Measurements from ENCODE around the gene LRMDA.
"Not testable (repeated sequence)": the region's sequence is repeated elsewhere in the genome, so short reads cannot be mapped to it uniquely, and the experiment has no call there.

The LRMDA gene

DNA sequence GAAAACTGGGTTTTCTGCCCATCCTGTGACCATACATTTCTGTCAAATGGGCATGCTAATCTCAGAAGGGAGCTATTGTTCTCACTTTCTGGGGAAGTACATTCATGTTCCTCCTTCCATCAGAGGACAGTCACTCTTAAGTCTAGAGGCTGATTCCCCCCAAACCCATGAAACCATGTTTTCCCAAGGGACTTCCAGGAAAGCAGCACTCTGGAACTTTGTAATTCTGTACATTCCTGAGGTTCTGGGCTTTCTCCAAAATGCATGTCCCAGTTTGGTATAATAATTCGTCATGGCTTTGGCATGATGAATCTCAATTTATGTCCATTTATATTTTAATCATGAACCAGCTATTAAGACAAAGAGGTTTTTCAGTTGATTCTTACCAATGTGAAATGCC lies 688.1 kb downstream of the LRMDA start:
- peak; percentile 81 to 84 for DNase-seq (ENCODE audit: low read depth in 2 of 2)

DNA sequence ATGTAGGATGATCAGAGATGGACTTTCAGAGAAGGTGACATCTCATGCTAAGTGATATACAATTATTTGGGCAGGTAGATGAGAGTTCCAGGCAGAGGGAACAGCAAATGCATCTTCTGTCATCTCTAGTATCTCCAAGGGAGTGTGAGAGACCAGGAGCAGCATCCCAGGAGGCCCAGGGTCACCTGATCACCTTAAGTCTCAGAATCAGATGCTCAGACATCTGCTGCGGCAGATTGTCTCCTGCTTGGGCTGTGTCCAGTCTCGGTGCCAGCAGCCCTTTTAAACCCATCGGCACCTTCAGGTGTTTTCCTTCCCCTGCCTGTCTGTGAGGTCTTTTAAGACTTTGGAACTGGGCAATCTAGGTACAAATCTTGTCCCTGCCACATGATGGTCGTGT lies 690.6 kb downstream of the LRMDA start:
- DNase-seq (ENCODE audit: low read depth in 2 of 2): no peak

DNA sequence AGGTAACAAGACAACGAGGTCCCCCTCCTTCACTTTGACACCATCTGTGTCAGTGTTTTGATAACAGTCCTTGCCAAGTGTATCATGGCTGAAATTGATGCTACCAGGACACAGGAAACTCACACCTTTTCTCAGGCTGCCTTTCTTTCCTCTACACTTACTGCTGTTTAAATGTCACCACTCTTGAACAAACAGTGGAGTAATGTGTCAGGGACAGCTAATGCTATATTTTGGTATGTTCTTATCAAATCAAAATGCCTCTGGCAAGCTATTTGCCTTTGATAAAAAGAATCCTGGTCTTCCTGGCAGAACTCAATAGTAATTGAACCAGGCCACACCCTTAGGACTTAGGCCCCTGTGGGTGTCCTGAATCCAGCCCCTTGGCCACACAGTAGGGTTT lies 692.9 kb downstream of the LRMDA start:
- no peak for DNase-seq (ENCODE audit: low read depth in 2 of 2)

DNA sequence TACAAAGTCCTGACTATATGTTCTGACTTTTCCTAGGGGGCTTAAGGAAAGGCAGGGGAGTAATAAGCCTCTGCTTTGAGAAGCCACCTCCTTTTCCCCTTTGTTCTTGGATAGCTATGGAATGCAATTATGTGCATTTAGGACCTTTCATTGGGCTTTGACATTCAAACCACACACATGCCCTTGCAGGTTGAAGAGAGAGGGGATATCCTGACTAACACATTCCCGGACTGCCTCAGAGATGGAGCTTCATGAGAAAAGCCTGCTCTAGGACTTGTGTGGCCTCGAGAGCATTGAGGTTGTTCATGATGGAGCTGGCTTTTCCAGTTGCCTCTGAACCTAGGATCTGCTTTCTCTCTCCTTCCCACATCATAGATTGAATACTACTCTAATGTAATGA lies 694.5 kb downstream of the LRMDA start:
- DNase-seq (ENCODE audit: low read depth in 2 of 2): no peak

DNA sequence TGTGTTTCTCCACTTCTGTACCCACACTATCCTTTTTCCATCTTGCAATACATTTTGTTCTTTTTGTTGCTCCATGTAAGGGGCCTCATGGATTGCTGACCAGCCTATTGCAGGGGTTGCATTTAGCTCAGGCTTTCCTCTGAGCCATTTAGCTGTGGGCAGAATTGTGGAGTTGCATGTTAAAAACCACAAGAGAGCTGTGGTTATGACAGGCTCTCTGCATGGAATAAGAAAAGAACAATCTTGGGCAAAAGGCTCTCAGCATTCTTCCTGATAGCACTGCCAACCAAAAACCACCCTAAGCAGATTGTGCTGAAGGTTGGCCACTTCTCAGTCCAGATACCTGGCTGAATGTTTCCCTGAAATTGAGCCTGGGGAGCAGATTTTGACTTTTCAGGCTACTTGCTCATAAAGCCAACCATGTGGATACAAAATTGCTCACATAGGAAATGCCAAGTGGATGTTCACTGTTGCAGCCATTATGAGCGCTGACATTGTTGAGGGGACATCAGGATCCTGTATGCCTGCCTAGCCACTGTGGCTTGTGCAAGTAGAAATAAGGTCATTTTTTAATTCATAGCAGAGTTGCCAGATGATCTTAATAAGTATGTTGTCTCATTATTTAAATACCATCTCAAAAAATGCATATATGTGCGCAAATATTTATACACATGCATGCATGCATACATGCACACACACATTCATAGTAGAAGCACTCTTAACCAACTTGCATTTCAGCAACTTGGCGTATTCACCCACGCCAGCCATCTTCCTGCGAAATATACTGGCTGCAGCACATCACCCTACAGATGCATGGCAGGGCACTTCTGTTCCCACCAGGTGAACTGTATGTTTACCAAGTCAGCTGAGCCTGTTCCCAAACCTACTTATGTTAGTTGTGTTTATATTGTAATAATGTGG lies 695.4 kb downstream of the LRMDA start:
- DNase-seq (ENCODE audit: low read depth in 2 of 2): no peak

DNA sequence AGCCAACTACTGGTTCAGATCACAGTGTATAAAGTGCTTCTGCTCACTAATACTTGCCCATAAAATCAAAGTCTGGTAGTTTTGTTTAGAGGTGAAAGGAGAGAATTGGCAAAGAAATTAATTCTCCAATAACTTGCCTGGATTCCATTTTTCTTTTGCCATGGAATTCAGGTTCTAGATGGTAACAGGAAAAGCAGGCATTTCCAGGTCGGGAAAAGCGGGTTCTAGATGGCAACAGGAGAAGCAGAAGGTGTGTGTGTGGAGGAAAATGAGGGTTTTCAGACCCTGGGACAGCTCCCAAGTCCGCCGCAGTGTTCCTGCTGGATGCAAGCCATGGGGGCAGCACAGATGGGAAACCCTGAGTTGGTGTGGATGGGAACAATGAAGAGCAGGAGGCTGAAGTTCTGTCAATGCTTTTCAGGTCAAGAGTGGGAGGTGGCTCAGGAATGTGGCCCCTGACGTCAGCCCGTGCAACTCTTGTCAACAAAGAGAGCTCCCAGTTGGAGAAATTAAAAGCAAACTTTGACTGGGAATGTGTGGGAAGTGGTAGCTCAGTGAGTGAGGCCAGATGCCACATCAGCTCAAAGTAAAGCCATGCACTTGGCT lies 696.7 kb downstream of the LRMDA start:
- DNase-seq (ENCODE audit: low read depth in 2 of 2): no peak

DNA sequence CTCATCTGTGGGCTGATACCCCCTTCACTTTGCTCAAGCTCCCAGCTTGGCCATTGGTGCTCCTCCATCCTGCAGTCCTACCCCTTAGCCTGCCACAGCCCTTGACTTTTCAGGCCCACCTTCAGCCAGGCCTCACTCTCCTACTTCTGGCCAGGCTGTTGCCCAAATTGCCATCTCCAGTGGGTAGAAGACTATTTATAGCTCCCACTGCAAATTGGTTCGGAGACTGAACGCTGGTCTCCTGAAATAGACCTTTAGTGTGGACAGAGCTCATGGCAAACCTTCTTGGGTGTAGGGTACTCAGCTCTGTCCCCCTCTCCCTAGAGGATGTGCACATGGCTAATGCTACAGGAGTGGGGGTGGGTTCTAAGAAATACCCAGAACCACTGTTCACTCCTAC lies 697.8 kb downstream of the LRMDA start:
- DNase-seq (ENCODE audit: low read depth in 2 of 2): no peak

DNA sequence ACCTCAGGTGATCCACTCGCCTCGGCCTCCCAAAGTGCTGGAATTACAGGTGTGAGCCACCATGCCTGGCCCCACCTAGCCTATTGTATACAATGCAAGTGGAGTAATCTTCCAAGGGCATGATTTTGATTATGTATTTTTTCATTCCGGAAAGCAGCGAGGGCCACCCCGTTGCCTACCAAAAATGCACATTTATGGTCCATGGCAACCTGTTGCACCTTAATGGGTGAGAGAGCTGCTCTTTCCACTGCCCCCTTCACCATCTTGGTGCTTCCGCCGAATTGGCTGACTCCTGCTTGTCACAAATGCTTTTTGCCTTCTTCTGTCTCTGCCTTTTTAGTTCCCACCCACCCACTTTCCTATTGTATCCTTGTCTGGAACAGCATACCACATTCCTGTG lies 699.5 kb downstream of the LRMDA start:
- no peak for DNase-seq (ENCODE audit: low read depth in 2 of 2)

DNA sequence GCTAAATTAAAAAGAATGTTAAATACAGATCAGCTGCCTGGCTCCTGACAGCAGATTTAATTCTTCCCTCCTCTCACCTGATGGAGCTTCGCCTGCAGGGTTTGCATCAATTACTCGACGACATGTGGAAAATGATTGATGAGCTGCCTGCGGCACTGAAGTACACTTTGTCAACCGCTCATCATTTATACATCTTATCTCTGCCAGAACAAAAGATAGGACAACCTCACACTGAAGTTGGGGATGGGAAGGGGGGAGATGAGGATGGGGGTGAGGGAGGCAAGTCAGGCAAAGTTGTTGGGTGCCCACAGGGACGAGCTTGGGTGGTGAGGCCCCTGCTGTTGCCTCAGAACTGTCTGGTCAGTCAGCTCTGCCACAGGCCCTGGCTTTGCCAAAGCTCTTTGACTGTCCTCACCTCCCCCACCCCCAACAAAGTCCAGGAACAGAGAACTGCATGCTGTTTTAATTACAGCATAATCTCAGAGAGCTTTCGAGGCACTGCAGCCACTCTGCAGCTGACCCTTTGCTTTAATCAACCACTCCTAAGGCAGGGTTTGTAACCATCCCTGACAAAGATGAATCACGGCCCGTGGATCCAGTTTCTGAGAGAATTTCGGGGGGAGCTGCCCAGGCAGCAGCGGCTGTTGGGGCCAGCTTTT lies 702.3 kb downstream of the LRMDA start:
- no peak for DNase-seq (ENCODE audit: low read depth in 2 of 2)

DNA sequence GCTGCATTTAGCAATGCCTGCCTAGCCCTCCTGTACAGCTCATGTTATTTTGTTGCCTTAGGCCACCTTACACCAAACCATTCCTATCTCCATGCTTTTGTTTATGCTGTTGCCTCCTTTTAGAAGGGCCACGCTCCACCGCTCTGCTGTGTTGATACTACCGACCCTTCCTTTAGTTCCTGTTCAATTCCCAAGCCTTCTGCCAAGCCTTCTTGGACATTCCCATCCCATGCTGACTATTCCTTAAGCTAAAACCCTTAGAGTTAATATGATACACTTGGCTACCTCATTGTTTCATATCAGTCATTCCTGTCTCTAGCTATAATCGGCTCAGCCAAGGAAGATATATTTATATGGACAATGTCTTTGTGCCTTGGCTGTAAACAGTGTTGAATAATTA lies 705.5 kb downstream of the LRMDA start:
- DNase-seq (ENCODE audit: low read depth in 2 of 2): no peak

DNA sequence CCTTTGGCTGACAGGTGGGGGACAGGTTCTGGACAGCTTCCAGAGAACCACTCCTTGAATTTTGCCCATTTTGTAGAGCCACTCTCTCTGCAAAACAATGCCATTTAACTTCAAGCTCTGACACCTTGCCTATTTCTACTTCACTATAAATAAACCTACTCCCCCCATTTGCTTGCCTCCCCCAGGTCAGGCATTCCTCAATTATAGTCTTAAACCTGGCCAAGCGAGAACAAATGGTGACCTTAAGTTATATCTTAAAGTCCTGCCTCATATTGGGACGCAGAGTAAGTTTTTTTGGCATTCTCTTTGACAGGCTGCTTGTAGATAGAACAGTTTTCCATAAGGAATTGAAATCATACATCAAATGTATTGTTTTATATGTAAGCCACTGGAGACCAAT lies 706.9 kb downstream of the LRMDA start:
- DNase-seq (ENCODE audit: low read depth in 2 of 2): no peak

DNA sequence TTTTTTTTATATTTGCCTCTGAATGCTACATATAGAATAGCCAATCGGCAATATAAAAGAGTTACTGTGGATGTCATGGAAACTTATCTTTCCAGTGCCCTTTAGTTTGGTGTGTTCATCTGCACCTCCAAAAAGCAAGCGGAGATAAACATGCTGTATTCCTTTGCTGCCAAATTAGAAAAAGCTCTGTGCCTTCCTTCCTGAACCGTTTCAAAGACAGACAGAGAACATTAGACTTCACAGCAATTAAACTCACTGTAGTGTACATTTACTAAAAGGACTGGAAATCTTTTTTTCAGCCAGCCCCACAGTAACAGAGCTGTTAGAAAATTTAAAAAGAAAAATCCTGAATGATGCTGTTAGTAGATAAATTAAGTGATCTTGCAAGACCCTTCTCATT lies 707.5 kb downstream of the LRMDA start:
- no peak for DNase-seq (ENCODE audit: low read depth in 2 of 2)

DNA sequence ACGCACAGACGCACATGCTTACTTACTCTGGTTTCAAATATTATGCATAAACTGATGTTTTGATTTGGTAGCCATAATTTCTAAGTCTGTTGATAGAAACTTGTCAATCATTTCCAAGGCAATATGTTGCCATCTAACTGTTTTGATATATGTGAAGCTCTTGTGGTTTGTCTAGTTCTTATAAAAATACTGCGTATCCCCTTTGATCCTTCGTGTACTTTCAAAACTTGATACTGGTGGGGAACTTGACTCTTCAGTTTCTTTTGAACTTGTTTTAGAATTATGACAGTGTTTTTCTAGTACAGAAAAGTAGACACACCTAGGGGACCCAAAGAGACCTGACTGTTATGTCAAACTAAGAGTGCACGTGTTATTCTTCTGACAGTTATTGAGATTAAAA lies 708.0 kb downstream of the LRMDA start:
- no peak for DNase-seq (ENCODE audit: low read depth in 2 of 2)

DNA sequence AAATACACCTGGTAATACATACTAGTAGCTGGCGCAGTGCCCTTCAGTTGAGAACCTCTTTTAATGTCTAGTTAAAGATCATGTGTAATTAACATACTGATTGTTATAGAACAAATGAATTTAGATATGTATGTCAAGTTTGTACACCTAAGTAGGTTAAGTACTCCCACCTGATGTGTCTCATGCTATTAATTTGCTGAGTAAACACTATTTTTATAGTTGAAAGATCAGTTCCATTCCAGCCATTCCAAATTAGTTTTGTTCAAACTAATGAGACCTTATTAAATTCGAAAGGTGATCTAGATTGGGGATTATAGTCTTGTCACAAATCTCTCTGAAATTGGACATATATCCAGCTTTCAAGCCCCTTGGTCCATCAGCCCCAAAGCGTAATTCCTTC lies 710.0 kb downstream of the LRMDA start:
- no peak for DNase-seq (ENCODE audit: low read depth in 2 of 2)

DNA sequence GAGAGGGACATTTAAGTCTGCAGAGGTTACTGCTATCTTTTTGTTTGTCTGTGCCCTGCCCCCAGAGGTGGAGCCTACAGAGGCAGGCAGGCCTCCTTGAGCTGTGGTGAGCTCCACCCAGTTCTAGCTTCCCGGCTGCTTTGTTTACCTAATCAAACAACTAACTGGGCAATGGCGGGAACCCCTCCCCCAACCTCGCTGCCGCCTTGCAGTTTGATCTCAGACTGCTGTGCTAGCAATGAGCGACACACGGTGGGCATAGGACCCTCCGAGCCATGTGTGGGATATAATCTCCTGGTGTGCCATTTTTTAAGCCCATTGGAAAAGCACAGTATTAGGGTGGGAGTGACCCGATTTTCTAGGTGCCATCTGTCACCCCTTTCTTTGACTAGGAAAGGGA lies 716.8 kb downstream of the LRMDA start:
- not testable (repeated sequence) for DNase-seq (ENCODE audit: low read depth in 2 of 2)

DNA sequence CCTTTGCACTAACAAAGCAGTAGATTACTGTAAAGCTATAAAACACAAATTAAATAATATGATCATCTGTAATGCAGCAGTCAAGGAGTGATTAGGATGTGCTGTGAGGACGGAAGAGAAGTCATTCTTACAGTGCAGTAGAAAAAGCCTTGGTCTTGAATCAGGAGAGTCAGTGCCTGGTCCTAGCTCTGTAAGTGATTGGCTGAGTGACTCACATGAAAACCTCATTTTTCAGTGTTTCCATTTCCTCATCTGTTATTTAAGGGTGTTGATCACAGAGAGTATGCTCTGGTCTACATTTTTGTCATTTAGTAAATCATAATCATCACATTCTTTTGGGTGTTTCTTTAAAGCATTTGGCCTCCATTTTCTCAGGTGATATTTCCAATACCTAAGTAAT lies 717.8 kb downstream of the LRMDA start:
- no peak for DNase-seq (ENCODE audit: low read depth in 2 of 2)

DNA sequence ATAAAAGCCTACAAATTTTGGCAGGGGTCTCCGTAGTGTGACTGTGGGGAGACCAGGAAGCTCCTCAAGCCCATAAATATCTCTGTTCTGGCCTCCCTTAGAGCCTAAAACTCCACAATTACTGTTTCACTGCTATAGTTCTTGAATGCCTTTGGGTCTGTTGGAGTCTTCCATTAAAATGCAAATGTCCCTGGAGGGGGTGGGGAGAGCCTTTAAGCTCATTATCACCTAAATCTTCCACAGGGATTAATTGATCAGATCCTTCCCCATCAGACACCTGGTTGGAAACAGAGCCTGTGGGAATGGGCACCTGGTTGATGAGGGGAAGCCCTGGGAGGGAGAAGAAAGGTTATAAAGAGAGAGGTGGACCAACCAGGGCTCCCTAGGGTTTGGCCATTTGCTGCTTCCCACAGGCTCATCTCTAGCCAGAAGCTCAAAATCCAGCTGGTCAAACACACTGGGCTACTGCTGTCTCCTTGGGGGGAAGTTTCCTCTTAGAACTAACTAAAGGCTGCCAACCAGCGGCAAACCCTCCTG lies 718.2 kb downstream of the LRMDA start:
- no peak for DNase-seq (ENCODE audit: low read depth in 2 of 2)

DNA sequence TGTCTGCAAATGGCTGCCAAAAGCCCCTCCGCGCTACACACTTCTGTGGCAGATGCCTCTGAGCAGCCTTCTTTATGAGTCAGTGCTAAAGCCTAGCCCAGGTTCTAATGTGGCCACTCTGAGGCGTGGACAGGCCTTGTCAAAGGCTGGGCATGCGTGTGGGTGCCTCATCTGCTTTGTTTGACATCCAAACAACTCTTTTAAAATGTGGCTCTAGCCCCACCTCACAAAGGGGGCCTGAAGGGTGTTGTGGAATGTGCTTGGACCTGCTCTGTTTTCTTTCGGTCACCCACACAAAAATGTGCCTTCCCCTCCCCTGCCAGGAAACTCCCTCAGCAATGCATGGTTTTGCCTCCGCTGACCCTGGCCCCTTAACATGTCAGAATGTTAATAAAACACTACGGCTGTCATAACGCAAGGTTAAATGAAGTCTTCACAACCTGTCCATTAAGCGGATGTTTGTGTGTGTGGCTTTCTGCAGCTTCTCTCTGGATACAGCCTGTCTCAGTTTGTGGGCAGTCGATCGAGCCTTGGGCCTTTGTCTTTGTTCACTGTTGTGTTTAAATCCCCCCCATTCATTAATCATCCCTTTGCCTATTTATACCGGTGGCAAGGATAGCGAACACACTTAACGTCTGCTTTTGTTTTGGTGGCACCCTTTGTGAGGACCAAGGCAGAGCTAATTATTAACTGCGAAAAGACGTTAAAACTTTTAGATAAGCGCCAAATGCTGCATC lies 718.9 kb downstream of the LRMDA start:
- DNase-seq (ENCODE audit: low read depth in 2 of 2): no peak

DNA sequence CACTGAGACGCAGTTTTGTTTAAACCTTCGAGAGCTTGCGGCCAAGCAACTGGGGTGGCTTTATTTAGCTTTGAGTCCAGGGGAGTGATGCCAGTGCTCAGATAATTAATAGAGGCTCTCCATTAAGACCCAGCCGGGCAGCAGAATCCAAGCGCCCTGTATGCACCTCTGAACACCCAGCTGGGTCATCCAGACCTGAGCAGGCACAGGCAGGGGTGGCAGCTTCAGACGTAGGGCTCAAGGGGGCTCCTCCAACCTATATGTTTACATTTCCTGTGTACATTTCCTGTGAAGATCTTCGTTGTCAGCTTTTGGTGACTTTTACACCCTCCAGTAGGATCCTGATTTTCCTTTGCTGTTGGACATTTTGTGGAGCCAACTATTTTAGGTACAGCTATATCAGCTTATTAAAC lies 719.5 kb downstream of the LRMDA start:
- DNase-seq (ENCODE audit: low read depth in 2 of 2): no peak

DNA sequence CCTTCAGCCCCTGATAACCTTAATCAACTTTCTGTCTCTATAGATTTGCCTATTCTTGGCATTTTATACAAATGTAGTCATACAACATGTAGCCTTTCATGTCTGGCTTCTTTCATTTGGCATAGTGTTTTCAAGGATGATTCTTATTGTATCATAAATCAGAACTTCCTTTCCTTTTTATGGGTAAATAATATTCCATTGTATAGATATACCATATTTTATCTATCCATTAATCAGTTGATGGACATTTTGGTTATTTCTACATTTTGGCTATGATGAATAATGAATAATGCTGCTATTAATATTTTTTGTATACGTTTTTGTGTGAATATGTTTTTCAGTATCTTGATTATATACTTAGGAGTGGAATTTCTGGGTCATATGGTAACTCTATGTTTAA lies 720.8 kb downstream of the LRMDA start:
- DNase-seq (ENCODE audit: low read depth in 2 of 2): no peak

DNA sequence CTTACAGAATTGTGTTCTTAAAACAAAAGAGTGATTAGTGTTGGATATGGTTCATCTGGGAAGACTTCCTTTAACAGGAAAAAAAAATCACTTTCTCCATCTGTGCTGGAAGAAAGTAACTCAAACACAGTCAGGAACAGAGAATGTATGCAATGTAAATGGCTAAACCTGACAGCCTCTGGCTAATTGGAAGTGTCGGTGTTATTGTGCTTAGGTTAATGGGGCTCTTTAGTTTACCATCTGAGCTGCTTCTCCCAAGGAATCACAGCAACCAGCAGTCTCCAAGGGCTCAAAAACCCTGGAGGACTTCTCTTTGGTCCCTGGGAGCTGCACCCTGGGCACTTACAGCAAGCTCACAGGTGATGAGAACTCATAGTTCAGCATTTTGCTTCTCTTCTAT lies 724.5 kb downstream of the LRMDA start:
- DNase-seq (ENCODE audit: low read depth in 2 of 2): no peak

Measured in fibroblast of skin of left quadriceps (primary cell).